Liver (tissue), 9 donors: ENCODE results near the gene PTGR1. TPM values are rescaled to one million over a fixed set of nuclear protein-coding genes. Genes with fewer than 3 reads are reported as not detected.

Source experiments
- DNase-seq: peaks from one replicate; pipeline ENCODE4 v3.0.0-alpha.2; 2017; ENCODE audit warnings: low spot score
- H3K27ac ChIP-seq, 2 donors: one replicate each; pipeline ENCODE4 v1.7.0; 2013; ENCODE audit warnings: inconsistent platforms in 2 of 2, low read length in 2 of 2, control low read depth in 1 of 2, low read depth in 1 of 2, mild to moderate bottlenecking in 1 of 2
- H3K27me3 ChIP-seq, 4 donors: one replicate each; pipeline versions ENCODE4 v1.6.1 to v1.7.0; 2013; ENCODE audit warnings: low read length in 3 of 4, inconsistent platforms in 1 of 4, mild to moderate bottlenecking in 1 of 4, moderate library complexity in 1 of 4; ENCODE audit not compliant: control insufficient read depth in 4 of 4, insufficient read depth in 4 of 4
- H3K36me3 ChIP-seq, 4 donors: one replicate each; pipeline versions ENCODE4 v1.6.1 to v1.7.0; 2013; ENCODE audit warnings: low read length in 3 of 4, mild to moderate bottlenecking in 3 of 4, low read depth in 1 of 4, moderate library complexity in 1 of 4; ENCODE audit not compliant: control insufficient read depth in 4 of 4, insufficient read depth in 3 of 4
- H3K4me1 ChIP-seq, 4 donors: one replicate each; pipeline versions ENCODE4 v1.6.1 to v1.7.0; 2013; ENCODE audit warnings: low read length in 3 of 4, mild to moderate bottlenecking in 3 of 4, moderate library complexity in 1 of 4; ENCODE audit not compliant: control insufficient read depth in 4 of 4, insufficient read depth in 4 of 4
- H3K4me3 ChIP-seq, 3 donors: one replicate each; pipeline versions ENCODE4 v1.6.1 to v1.7.0; 2013; ENCODE audit warnings: low read length in 3 of 3, control low read depth in 1 of 3, low read depth in 1 of 3, mild to moderate bottlenecking in 1 of 3
- H3K9ac ChIP-seq, 2 donors: one replicate each; pipeline ENCODE4 v1.7.0; 2013; ENCODE audit warnings: low read length in 2 of 2, mild to moderate bottlenecking in 2 of 2, moderate library complexity in 2 of 2, control low read depth in 1 of 2, low read depth in 1 of 2
- H3K9me3 ChIP-seq, 4 donors: one replicate each; pipeline versions ENCODE4 v1.6.1 to v1.7.0; 2013; ENCODE audit warnings: low read length in 3 of 4; ENCODE audit not compliant: control insufficient read depth in 4 of 4
- EGR1 ChIP-seq, 2 donors: IDR thresholded peaks; 2 replicates each; pipeline ENCODE4 v1.6.1; 2016 to 2018; ENCODE audit warnings: antibody characterized with exemption in 2 of 2, low read depth in 2 of 2
- FOXA1 ChIP-seq: IDR thresholded peaks from 2 replicates; pipeline ENCODE4 v1.6.1; 2016; ENCODE audit warnings: antibody characterized with exemption
- FOXA2 ChIP-seq: IDR thresholded peaks from 2 replicates; pipeline ENCODE4 v1.6.1; 2016; ENCODE audit warnings: antibody characterized with exemption
- GABPA ChIP-seq, 2 donors: IDR thresholded peaks in 1 of 2; conservative IDR thresholded peaks in 1 of 2; 2 replicates each; pipeline ENCODE4 v1.6.1; 2016; ENCODE audit warnings: antibody characterized with exemption in 2 of 2, mild to moderate bottlenecking in 1 of 2, moderate library complexity in 1 of 2
- HNF4A ChIP-seq, 2 donors: conservative IDR thresholded peaks; 2 replicates each; pipeline ENCODE4 v1.6.1; 2016; ENCODE audit warnings: antibody characterized with exemption in 2 of 2, mild to moderate bottlenecking in 2 of 2
- HNF4G ChIP-seq: IDR thresholded peaks from 2 replicates; pipeline ENCODE4 v1.6.1; 2016; ENCODE audit warnings: antibody characterized with exemption
- JUND ChIP-seq, 2 donors: IDR thresholded peaks; 2 replicates each; pipeline ENCODE4 v1.6.1; 2016; ENCODE audit warnings: antibody characterized with exemption in 2 of 2
- NR2F2 ChIP-seq: IDR thresholded peaks from 2 replicates; pipeline ENCODE4 v1.6.1; 2016; ENCODE audit warnings: antibody characterized with exemption
- RAD21 ChIP-seq, 2 donors: IDR thresholded peaks; 2 replicates each; pipeline ENCODE4 v1.6.1; 2016; ENCODE audit warnings: antibody characterized with exemption in 2 of 2, mild to moderate bottlenecking in 2 of 2
- RXRA ChIP-seq, 2 donors: IDR thresholded peaks; 2 replicates each; pipeline ENCODE4 v1.6.1; 2017 to 2018; ENCODE audit warnings: antibody characterized with exemption in 2 of 2, mild to moderate bottlenecking in 1 of 2
- SP1 ChIP-seq: IDR thresholded peaks from 2 replicates; pipeline ENCODE4 v1.6.1; 2018; ENCODE audit warnings: antibody characterized with exemption, mild to moderate bottlenecking
- TAF1 ChIP-seq: conservative IDR thresholded peaks from 2 replicates; pipeline ENCODE4 v1.6.1; 2016; ENCODE audit warnings: antibody characterized with exemption, mild to moderate bottlenecking
- YY1 ChIP-seq: IDR thresholded peaks from 2 replicates; pipeline ENCODE4 v1.6.1; 2016; ENCODE audit warnings: antibody characterized with exemption, mild to moderate bottlenecking
- WGBS: extraction: QIAGEN DNeasy Blood & Tissue Kit; methylation state at CpG from one replicate; pipeline ENCODE4 v1.1.7; 2013; 5-methylcytosine and 5-hydroxymethylcytosine counted together
- polyA plus RNA-seq, 2 donors: library from polyadenylated mRNA; stranded (reverse) in 1 of 2; unstranded in 1 of 2; fragments of 200-250 nt in 1 of 2; fragments of >200 nt in 1 of 2; fragmentation: Nextera tagmentation in 1 of 2; extraction: Ambion mirVana in 1 of 2; gene quantifications; one replicate each; pipeline versions ENCODE4 v1.2.1 to v1.2.3, GENCODE V29; 2013 to 2015
- total RNA-seq, 2 donors: library from RNA; depleted of rRNA; stranded (reverse); fragments of >200 nt; gene quantifications; one replicate each; pipeline ENCODE4 v1.2.3, GENCODE V29; 2014
- TF ChIP-seq, protein P1 (sequence below): IDR thresholded peaks from 2 replicates; pipeline ENCODE4 v1.6.1; 2016; ENCODE audit warnings: antibody characterized with exemption, mild to moderate bottlenecking
- TF ChIP-seq, protein P2 (sequence below): IDR thresholded peaks from 2 replicates; pipeline ENCODE4 v1.6.1; 2016; ENCODE audit warnings: antibody characterized with exemption
- TF ChIP-seq, protein P3 (sequence below): IDR thresholded peaks from 2 replicates; pipeline ENCODE4 v1.6.1; 2016; ENCODE audit warnings: antibody characterized with exemption
- TF ChIP-seq, protein P4 (sequence below): fragments of 150-350 bp; IDR thresholded peaks from 2 replicates; pipeline ENCODE4 v1.5.1; 2017; ENCODE audit warnings: improper control_type of control experiment, low read depth, low read length; ENCODE audit not compliant: missing input control
- TF ChIP-seq, protein P5 (sequence below): IDR thresholded peaks from 2 replicates; pipeline ENCODE4 v1.6.1; 2016; ENCODE audit warnings: antibody characterized with exemption
- donor health status: healthy.
- donor health status: healthy.
- donor health status: healthy.
- donor health status: healthy.
- donor health status: healthy.

PTGR1 gene
- total and polyA plus RNA-seq, 4 donors, result 53.1 to 784 (median 471) TPM

DNA sequence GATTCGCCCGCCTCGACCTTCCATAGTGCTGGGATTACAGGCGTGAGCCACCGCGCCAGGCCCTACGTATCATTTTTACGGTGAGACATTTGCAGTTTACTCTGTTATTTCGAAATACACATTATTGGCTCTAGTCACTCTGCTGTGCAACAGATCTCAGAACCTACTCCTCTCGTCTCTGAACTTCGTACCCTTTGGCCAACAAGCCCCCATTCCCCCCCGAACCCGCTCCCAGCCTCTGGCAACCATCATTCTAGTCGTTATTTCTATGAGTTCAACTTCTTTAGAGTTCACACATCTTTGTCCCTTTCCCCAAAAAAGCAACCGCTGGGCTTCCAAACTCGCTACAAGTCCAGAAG is 735 bp downstream of the PTGR1 start:
- no peaks in the 10 kb centered on the region for H3K27me3 ChIP-seq
- peak overlapping the region; percentile 95 to 96 for H3K27ac ChIP-seq
- peak overlapping the region; percentile 84 to 95 (median 94) for H3K4me3 ChIP-seq
- DNase-seq, result peak; percentile 33
- peak overlapping the region; percentile 70 to 98 for H3K9ac ChIP-seq
- TF ChIP-seq FOXA2, result no peak
- peak; percentile 34 to 53 for TF ChIP-seq HNF4A (conservative IDR thresholded peaks at IDR 0.05)
- no peaks in the 10 kb centered on the region for H3K9me3 ChIP-seq
- H3K36me3 ChIP-seq, result peaks cover 0 to 19% (median 13%) of the 10 kb centered on the region in 4 donors
- 1% methylated on average over 16 of the region's 16 CpGs for WGBS
- H3K4me1 ChIP-seq, result peaks cover 2 to 60% (median 42%) of the 10 kb centered on the region in 4 donors

DNA sequence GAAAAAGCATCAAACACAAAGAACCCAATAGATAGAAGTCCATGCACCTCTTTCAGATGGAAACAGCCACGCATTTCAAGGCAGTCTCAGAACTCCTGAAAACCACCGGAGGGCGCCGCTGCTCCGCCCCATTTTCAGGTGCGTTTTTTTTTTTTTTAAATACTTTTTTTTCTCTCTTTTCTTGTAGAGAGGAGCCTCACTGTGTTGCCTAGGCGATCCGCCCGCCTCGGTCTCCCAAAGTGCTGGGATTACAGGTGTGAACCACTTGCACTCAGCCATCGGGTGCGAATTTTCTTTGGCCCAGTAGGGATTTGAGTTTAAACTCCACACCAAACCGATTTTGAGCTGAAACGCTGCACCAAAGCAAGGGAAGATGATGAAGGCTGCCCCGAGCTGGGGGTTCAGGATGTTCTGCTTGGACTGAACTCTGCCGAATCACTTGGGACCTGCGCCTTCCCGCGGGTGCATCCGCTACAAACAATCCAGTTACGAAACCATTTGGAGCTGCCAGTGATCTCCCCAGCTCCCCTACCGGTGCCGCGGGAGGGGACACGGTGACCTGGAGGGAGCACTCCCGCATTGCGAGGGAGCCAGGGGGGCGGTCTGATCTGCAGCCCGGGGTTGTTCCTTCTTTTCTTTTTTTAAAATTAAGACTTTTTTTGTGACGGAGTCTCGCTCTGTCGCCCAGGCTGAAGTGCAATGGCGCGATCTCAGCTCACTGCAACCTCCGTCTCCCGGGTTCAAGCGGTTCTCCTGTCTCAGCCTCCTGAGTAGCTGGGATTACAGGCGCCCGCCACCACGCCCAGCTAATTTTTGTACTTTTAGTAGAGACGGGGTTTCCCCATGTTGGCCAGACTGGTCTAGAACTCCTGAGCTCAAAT is 1.4 kb downstream of the PTGR1 start:
- no peaks in the 10 kb centered on the region for H3K27me3 ChIP-seq
- H3K9ac ChIP-seq, result peak overlapping the region; percentile 70 to 98
- no peaks in the 10 kb centered on the region for H3K9me3 ChIP-seq
- H3K4me1 ChIP-seq, result peaks cover 2 to 58% (median 39%) of the 10 kb centered on the region in 4 donors
- DNase-seq, result peak; percentile 61
- WGBS, result 1% methylated on average over 41 of the region's 41 CpGs
- H3K36me3 ChIP-seq, result peaks cover 3 to 24% (median 17%) of the 10 kb centered on the region in 4 donors
- TF ChIP-seq NR2F2 (no peak), JUND (IDR thresholded peaks at IDR 0.05) (no peak), RXRA (IDR thresholded peaks at IDR 0.05) (peak in 1 of 2 donors; percentile 4), RAD21 (IDR thresholded peaks at IDR 0.05) (peak; percentile 84 to 85), FOXA1 (no peak), HNF4A (conservative IDR thresholded peaks at IDR 0.05) (peak; percentile 19 to 27), HNF4G (no peak), EGR1 (IDR thresholded peaks at IDR 0.05; ENCODE audit: low read depth in 2 of 2) (no peak), TAF1 (peak; percentile 7), SP1 (no peak), YY1 (peak; percentile 32), GABPA (IDR thresholded peaks at IDR 0.05 in 1 of 2, conservative IDR thresholded peaks at IDR 0.05 in 1 of 2) (no peak)
- TF ChIP-seq, protein P1, sequence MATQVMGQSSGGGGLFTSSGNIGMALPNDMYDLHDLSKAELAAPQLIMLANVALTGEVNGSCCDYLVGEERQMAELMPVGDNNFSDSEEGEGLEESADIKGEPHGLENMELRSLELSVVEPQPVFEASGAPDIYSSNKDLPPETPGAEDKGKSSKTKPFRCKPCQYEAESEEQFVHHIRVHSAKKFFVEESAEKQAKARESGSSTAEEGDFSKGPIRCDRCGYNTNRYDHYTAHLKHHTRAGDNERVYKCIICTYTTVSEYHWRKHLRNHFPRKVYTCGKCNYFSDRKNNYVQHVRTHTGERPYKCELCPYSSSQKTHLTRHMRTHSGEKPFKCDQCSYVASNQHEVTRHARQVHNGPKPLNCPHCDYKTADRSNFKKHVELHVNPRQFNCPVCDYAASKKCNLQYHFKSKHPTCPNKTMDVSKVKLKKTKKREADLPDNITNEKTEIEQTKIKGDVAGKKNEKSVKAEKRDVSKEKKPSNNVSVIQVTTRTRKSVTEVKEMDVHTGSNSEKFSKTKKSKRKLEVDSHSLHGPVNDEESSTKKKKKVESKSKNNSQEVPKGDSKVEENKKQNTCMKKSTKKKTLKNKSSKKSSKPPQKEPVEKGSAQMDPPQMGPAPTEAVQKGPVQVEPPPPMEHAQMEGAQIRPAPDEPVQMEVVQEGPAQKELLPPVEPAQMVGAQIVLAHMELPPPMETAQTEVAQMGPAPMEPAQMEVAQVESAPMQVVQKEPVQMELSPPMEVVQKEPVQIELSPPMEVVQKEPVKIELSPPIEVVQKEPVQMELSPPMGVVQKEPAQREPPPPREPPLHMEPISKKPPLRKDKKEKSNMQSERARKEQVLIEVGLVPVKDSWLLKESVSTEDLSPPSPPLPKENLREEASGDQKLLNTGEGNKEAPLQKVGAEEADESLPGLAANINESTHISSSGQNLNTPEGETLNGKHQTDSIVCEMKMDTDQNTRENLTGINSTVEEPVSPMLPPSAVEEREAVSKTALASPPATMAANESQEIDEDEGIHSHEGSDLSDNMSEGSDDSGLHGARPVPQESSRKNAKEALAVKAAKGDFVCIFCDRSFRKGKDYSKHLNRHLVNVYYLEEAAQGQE, result peak; percentile 8
- TF ChIP-seq, protein P2, sequence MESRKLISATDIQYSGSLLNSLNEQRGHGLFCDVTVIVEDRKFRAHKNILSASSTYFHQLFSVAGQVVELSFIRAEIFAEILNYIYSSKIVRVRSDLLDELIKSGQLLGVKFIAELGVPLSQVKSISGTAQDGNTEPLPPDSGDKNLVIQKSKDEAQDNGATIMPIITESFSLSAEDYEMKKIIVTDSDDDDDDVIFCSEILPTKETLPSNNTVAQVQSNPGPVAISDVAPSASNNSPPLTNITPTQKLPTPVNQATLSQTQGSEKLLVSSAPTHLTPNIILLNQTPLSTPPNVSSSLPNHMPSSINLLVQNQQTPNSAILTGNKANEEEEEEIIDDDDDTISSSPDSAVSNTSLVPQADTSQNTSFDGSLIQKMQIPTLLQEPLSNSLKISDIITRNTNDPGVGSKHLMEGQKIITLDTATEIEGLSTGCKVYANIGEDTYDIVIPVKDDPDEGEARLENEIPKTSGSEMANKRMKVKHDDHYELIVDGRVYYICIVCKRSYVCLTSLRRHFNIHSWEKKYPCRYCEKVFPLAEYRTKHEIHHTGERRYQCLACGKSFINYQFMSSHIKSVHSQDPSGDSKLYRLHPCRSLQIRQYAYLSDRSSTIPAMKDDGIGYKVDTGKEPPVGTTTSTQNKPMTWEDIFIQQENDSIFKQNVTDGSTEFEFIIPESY, result no peak
- TF ChIP-seq, protein P3, sequence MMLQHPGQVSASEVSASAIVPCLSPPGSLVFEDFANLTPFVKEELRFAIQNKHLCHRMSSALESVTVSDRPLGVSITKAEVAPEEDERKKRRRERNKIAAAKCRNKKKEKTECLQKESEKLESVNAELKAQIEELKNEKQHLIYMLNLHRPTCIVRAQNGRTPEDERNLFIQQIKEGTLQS, result peak; percentile 7
- TF ChIP-seq, protein P4, sequence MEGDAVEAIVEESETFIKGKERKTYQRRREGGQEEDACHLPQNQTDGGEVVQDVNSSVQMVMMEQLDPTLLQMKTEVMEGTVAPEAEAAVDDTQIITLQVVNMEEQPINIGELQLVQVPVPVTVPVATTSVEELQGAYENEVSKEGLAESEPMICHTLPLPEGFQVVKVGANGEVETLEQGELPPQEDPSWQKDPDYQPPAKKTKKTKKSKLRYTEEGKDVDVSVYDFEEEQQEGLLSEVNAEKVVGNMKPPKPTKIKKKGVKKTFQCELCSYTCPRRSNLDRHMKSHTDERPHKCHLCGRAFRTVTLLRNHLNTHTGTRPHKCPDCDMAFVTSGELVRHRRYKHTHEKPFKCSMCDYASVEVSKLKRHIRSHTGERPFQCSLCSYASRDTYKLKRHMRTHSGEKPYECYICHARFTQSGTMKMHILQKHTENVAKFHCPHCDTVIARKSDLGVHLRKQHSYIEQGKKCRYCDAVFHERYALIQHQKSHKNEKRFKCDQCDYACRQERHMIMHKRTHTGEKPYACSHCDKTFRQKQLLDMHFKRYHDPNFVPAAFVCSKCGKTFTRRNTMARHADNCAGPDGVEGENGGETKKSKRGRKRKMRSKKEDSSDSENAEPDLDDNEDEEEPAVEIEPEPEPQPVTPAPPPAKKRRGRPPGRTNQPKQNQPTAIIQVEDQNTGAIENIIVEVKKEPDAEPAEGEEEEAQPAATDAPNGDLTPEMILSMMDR, result peak; percentile 69
- TF ChIP-seq, protein P5, sequence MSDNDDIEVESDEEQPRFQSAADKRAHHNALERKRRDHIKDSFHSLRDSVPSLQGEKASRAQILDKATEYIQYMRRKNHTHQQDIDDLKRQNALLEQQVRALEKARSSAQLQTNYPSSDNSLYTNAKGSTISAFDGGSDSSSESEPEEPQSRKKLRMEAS, result no peak
- H3K4me3 ChIP-seq, result peak overlapping the region; percentile 84 to 95 (median 94)
- H3K27ac ChIP-seq, result peak overlapping the region; percentile 95 to 96
